GM21367 (cell line): ENCODE measurements around the gene ARMCX4.
"Not testable (repeated sequence)": the region's sequence is repeated elsewhere in the genome, so short reads cannot be mapped to it uniquely, and the experiment has no call there.

ENCODE experiments used
- ATAC-seq: cut with Tn5 transposase; IDR thresholded peaks from one replicate; pipeline ENCODE4 v1.9.1; 2021; ENCODE audit not compliant: unreplicated experiment

ARMCX4 gene

DNA sequence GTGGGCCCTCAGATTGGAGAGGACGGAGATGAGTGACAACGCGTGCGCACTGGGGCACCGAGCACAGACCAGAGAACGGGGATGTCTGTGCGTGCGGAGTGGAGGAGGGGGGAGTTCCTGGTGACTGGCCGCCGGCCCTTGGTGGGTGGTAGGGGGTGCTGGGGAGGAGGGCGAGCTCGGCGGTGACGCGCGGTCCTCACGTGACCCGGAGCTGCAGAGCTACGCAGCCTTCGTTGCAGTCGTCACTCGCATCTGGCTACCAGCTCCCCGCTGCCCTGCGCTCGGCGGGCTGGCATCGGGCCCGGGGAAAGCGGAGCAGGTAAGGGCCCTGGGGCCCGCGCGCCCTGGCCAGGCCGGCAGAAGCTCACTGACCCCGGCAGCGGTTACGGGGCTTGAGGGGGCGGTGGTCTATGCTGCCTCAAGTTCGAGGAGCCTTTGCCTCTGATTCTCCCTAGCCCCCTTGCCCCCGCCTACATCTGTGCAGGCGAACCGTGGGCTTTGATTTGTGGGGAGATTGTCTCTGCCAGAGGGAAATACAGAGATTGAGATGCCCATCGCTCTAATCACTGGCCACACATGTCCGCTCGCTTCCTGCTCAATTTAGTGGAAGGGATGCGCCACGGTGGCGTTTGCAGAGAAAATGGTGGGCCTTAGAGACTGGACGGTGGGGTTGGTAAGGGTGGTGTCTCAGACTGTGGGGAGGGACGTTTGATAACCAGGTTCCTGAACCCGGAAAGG is at the start of gene ARMCX4:
ARMCX4 (plus strand) TSS at position 245 of the 738 bp plus-strand sequence. CDS start 3,134 bp downstream, outside the sequence.
- no peak for ATAC-seq

DNA sequence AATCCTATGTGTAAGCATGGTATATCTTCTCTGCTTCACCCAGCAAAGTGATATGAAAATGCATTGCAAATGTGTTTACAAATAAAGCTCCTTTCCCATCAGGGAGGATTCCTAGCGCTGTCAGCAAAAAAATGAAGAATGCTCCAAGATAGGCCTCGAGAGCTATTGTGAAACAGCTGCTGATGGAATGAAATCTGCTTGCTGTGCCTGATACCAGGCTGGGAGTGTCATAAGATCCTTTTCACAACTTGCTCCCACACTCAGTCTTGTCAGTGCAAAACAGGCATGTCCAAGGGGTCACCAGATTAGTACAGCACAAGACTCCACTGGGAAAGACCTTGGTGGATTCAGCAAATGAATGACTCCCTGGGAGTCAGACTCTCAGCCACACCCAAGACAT is 43.2 kb upstream of the ARMCX4 start:
- no peak for ATAC-seq

DNA sequence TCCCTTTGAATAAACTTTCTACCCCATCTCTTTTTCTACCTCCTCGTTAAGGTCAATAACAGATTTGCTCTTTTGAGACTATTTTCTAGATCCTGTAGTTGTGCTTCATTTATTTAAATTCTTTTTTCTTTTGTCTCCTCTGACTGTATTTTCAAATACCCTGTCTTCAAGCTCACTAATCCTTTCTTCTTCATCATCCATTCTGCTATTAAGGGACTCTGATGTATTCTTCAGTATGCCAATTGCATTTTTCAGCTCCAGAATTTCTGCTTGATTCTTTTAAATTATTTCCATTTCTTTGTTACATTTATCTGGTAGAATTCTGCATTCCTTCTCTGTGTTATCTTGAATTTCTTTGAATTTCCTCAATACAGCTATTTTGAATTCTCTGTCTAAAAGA is 36.0 kb upstream of the ARMCX4 start:
- no peak for ATAC-seq

DNA sequence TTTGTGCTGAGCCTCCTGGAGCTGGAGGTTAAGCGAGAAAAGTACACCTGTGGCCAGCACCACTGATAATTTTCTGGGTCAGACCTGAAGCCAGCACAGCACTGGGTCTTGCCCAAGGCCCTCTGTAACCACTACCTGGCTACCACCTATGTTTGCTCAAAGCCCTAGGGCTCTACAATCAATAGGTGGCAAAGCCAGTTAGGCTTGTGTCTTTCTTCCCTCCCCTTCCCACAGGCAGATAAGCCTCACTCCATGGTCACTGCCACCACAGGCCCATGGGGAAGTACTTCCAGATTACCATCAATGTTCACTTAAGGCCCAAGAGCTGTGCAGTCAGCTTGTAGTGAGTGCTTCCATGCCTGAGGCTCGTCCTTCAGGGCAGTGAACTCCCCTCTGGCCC is 35.2 kb upstream of the ARMCX4 start:
- no peak for ATAC-seq

DNA sequence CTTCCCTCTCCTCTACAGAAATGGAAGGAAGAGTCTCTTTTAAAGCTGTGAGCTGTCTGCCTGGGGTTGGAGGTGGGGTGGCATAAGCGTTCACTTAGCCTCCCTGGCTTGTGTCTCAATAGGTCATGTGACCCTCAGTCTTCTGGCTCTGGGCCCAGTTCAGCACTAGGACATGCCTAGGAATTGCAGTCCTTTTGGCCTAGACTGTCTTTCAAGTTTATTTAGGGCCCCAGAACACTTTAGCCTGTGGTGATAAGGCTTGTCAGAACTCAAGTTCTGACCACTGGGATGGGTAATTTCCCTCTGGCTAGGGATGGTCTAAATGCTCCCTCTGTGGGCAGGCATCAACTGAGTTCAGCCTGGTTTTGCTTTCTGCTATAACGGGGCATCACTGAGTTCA is 34.3 kb upstream of the ARMCX4 start:
- ATAC-seq, result no peak

DNA sequence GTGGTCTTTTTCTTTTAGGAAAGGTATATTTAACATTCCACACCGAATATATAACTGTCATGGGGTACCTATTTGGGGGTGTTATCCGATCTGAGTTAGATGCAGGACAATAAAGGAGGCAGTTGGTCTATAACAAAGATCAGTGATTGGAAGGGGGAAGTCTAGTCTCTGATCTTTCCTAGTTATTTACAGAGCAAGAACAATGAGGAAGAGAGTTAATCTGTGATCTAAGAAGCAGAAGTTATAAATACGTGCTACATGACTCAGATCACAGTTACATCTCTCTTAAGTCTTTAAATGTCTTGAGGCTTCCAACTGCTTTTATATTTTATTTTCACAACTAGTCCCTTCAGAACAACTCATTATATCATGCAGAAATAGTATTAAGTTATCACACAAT is 33.2 kb upstream of the ARMCX4 start:
- no peak for ATAC-seq

DNA sequence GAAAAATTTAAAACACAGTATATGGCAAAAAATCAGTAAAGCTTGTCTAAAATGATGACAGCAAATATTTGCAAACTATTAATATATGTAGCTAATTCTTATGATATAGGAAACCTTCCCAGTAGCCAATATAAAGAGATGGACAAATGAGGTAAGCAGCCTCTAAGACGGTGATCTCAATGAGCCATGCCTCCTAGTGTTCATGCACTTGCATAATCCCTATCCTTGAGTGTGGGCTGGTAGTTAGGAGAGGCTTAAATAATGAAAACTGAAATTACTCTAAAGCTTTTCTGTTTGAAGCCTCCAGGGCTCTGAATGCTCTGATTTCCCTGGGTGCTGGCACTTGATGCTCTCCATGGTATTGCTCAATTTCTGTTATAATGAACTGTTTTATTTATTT is 24.6 kb upstream of the ARMCX4 start:
- no peak for ATAC-seq

DNA sequence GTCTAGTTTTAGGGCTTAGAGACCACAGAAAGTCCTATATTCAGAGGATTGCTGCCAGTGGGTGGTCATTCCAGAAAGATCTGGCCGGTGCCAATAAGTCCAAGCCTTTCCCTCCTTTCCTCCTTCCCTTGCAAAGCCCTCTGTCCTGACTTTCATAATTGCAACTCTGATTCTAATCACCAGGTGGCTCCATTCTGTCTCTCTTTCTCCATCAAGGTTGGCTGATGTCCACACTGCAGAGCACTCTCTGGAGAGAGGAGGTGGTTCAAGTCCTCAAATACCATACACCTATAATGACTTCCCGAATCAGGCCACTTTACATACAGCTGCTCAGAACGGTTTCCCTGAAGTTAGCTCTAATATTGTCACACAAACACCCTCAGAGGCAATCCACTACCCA is 22.4 kb upstream of the ARMCX4 start:
- no peak for ATAC-seq

DNA sequence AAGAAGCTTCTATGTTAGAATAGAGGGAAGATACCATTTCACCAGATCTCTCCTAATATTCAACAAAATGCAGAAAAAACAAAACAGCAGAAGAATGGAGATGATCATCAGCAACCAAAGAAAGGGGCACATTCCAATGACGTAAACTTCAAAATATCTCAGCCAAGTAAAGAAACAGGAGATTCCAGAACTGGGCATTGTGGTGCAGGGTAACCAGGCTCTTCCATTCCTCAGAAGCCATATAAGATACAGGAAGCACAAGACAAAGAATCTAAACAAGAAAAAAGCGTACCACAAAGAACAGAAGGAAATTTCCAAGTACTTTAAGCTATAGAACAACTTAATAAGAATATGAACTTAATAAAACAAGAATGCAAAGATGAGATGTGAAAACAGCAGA is 6.9 kb upstream of the ARMCX4 start:
- no peak for ATAC-seq

DNA sequence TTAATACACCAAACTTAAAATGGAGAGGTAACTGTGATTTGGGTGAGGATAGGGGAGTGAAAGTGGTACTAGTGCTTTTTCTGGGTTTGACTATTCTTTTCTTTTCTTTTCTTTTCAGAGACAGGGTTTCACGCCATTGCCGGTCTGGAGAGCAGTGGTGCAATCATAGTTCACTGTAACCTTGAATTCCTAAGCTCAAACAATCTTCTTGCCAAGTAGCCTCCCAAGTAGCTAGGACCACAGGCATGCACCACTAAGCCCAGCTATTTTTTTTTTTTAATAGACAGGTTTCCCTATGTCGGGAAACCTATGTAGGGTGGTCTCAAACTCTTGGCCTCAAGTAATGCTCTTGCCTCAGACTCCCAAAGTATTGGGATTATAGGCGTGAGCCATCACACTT is 3.0 kb upstream of the ARMCX4 start:
- no peak for ATAC-seq

DNA sequence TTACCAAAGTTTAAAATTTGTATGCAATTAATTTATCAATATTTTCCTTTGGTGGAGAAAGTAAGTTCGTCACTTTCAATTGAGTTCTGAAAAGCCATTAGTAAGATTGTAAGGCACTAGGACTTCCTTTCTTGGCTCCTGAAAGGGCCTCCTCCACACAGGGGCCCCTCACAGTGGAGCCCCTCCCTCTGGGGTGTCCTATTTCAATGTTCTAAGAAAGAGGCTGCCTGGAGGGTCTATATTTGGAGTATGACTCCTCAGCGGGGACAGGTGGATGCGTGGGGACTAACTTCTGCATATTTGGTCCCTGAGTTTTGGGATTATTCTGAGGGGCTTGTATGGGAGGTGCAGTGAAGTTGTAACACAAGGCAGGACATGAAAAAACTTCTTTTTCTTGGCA is 1.6 kb upstream of the ARMCX4 start:
- no peak for ATAC-seq

DNA sequence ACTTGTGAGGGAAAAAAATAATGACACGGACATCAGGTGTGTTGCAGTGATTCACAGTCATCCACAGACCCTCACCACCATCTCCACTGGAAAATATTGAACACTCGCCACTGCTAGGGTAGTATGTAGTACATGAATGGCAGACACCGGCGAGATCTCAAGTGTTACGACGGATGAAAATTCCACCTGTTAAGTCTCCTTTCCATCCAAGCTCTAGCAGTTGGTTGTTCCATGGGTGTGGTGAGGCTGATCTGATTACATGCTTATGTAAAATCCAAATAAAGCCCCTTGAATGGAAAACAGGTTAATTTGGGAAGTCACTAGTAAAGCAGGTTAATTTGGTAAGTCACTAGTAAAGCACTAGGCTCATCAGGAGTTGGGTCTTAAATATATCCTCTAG is 1.1 kb upstream of the ARMCX4 start:
- no peak for ATAC-seq

DNA sequence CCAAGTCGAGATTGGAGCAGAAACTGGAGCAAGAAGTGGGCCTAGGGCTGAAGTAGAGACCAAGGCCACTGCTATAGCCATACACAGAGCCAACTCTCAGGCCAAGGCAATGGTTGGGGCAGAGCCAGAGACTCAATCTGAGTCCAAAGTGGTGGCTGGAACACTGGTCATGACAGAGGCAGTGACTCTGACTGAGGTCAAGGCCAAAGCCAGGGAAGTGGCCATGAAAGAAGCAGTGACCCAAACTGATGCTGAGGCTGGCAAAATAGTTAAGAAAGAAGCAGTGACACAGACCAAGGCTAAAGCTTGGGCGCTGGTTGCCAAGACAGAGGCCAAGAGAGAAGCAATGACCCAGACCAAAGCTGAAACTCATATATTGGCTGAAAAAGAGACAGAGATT is 3.5 kb downstream of the ARMCX4 start:
- ATAC-seq, result no peak

DNA sequence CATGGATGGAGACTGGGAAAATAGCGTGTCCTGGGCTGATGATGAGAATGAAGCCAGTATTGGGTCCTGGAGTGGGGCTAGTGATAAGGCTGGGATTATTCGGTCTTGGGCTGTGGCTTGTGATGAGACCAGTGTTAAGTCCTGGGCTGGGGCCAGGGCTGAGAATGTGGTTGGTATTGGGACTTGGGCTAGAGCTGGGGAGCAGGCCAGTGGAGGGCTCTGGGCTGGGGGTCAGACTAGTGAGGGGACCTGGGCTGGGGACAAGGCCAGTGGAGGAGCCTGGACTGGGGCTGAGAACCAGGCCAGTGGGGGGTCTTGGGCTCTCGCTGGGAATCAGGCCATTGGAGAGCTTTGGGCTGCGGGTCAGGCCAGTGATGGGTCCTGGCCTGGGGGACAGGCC is 6.7 kb downstream of the ARMCX4 start:
- ATAC-seq, result no peak

DNA sequence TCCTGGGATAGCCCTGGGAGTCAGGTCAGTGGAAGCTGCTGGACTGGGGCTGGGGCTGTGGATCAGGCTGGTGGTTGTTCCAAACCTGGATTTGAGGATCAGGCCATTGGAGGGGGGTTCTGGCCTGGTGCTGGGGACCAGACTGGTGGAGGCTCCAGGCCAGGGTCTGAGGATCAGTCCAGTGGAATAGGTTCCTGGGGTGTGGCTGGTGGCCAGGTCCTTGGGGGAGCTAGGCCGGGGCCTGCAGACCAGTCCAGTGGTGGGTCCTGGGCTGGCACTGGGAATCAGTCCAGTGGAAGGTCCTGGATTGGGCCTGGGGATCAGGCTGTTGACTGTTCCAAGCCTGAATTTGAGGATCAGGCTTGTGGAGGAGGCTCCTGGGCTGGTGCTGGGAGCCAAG is 8.0 kb downstream of the ARMCX4 start:
- no peak for ATAC-seq

DNA sequence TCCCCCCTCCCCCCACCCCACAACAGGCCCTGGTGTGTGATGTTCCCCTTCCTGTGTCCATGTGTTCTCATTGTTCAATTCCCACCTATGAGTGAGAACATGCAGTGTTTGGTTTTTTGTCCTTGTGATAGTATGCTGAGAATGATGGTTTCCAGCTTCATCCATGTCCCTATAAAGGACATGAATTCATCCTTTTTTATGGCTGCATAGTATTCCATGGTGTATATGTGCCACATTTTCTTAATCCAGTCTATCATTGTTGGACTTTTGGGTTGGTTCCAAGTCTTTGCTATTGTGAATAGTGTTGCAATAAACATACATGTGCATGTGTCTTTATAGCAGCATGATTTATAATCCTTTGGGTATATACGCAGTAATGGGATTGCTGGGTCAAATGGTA is 17.7 kb downstream of the ARMCX4 start:
- not testable (repeated sequence) for ATAC-seq

DNA sequence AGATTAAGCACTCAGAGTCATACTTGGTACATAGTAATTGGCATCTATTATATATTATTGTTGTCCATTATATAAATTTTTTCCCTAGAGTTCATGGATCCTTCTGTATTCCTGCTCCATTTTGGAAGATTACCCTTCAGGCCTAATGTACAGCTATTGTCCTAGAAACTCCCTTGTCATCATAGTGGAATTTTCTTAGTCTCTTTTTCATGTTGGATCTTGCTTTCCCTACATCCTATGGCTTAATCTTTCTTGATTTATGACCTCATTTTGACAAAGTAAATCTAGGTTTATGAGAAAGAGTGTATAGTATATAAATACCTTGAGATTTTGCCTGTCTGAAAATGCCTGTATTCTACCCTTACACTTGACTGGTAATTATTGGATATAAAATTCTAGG is 22.1 kb downstream of the ARMCX4 start:
- ATAC-seq, result no peak

DNA sequence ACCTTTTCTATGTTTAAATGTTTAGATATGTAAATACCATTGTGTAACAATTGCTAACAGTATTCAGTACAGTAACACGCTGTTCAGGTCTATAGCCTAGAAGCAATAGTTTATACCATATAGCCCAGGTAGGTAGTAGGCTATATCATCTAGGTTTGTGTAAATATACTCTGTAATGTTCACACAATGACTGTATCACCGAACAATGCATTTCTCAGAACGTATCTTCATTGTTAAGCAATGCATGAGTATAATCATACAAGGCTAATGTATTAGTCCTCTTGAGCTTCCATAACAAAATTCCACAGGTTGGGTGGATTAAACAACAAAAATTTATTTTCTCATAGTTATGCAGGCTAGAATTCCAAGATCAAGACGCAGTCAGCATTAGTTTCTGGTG is 22.7 kb downstream of the ARMCX4 start:
- no peak for ATAC-seq

DNA sequence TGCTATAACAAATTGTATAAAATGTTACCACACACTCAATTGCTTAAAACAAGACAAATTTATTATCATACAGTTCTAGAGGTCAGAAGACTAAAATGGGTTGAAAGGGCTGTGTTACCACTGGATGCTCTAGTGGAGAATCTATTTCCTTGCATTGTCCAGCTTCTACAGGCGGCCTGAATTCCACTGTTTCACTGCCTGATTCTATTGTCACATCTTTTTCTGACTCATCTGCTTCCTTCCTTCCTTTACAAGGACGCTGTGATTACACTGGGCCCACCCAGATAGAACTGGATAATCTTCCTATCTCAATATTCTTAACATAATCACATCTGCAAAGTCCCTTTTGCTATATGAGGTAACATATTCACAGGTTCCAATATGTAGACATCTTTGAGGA is 45.7 kb downstream of the ARMCX4 start:
- no peak for ATAC-seq
